H9 (cell line): Measurements from ENCODE around the gene APC. TPM values are rescaled to one million over a fixed set of nuclear protein-coding genes. Genes with fewer than 3 reads are reported as not detected.

Experiments used
- DNase-seq: peaks from one replicate; pipeline ENCODE4 v3.0.0-alpha.2; 2017
- H2AFZ ChIP-seq: one replicate; pipeline ENCODE4 v1.6.1; 2013; ENCODE audit warnings: mild to moderate bottlenecking, low read length, control low read depth, moderate library complexity
- H2AK5ac ChIP-seq: 2 replicates; pipeline ENCODE4 v1.6.1; 2013; ENCODE audit warnings: low read length, control low read depth, mixed read lengths; ENCODE audit not compliant: insufficient read length
- H2BK120ac ChIP-seq: one replicate; pipeline ENCODE4 v1.6.1; 2013; ENCODE audit warnings: low read depth, mild to moderate bottlenecking, low read length, control low read depth, inconsistent platforms; ENCODE audit not compliant: poor library complexity, severe bottlenecking
- H2BK12ac ChIP-seq: 2 replicates; pipeline ENCODE4 v1.6.1; 2013; ENCODE audit warnings: low read length, control low read depth, mixed read lengths, low read depth; ENCODE audit not compliant: insufficient read length
- H2BK15ac ChIP-seq: 2 replicates; pipeline ENCODE4 v1.6.1; 2013; ENCODE audit warnings: low read depth, low read length, control low read depth
- H2BK20ac ChIP-seq: one replicate; pipeline ENCODE4 v1.6.1; 2013; ENCODE audit warnings: low read depth, mild to moderate bottlenecking, low read length, control low read depth, inconsistent platforms; ENCODE audit not compliant: poor library complexity, severe bottlenecking
- H2BK5ac ChIP-seq: 2 replicates; pipeline ENCODE4 v1.6.1; 2013; ENCODE audit warnings: low read length, control low read depth, mixed read lengths; ENCODE audit not compliant: insufficient read length
- H3K14ac ChIP-seq: 2 replicates; pipeline ENCODE4 v1.6.1; 2013; ENCODE audit warnings: low read length, control low read depth; ENCODE audit not compliant: insufficient read depth
- H3K18ac ChIP-seq: 2 replicates; pipeline ENCODE4 v1.6.1; 2013; ENCODE audit warnings: low read depth, mild to moderate bottlenecking, mixed read lengths, low read length, control low read depth; ENCODE audit not compliant: insufficient read length
- H3K23ac ChIP-seq: 2 replicates; pipeline ENCODE4 v1.6.1; 2013; ENCODE audit warnings: low read length, control low read depth, mixed read lengths, low read depth; ENCODE audit not compliant: insufficient read length
- H3K23me2 ChIP-seq: 2 replicates; pipeline ENCODE4 v1.6.1; 2013; ENCODE audit warnings: low read depth, mild to moderate bottlenecking, mixed read lengths, low read length, control low read depth; ENCODE audit not compliant: insufficient read length, poor library complexity, severe bottlenecking
- H3K27ac ChIP-seq: 2 replicates; pipeline ENCODE4 v1.5.1; 2013; ENCODE audit warnings: low read length, control low read depth, mixed read lengths, low read depth; ENCODE audit not compliant: insufficient read length
- H3K27me3 ChIP-seq: 2 replicates; pipeline ENCODE4 v1.6.1; 2013; ENCODE audit warnings: low read length, control low read depth, inconsistent platforms; ENCODE audit not compliant: insufficient read depth
- H3K4ac ChIP-seq: 2 replicates; pipeline ENCODE4 v1.6.1; 2013; ENCODE audit warnings: low read depth, mild to moderate bottlenecking, control low read depth, inconsistent platforms, low read length, moderate library complexity
- H3K4me1 ChIP-seq: 2 replicates; pipeline ENCODE4 v1.6.1; 2013; ENCODE audit warnings: low read length, control low read depth, inconsistent platforms; ENCODE audit not compliant: insufficient read depth
- H3K4me2 ChIP-seq: 2 replicates; pipeline ENCODE4 v1.6.1; 2013; ENCODE audit warnings: low read length, control low read depth, mixed read lengths; ENCODE audit not compliant: insufficient read length, insufficient read depth
- H3K56ac ChIP-seq: 2 replicates; pipeline ENCODE4 v1.6.1; 2013; ENCODE audit warnings: low read depth, mild to moderate bottlenecking, mixed read lengths, low read length, control low read depth; ENCODE audit not compliant: insufficient read length
- H3K79me1 ChIP-seq: 2 replicates; pipeline ENCODE4 v1.6.1; 2013; ENCODE audit warnings: low read depth, mild to moderate bottlenecking, moderate library complexity, low read length, control low read depth, inconsistent platforms; ENCODE audit not compliant: insufficient read depth, poor library complexity, severe bottlenecking
- H3K79me2 ChIP-seq: 2 replicates; pipeline ENCODE4 v1.6.1; 2013; ENCODE audit warnings: low read length, control low read depth, inconsistent platforms; ENCODE audit not compliant: insufficient read depth
- H3K9ac ChIP-seq: 2 replicates; pipeline ENCODE4 v1.6.1; 2013; ENCODE audit warnings: low read length, control low read depth, mixed read lengths; ENCODE audit not compliant: insufficient read length; ENCODE audit errors: extremely low read depth
- H3K9me3 ChIP-seq: one replicate; pipeline ENCODE4 v1.6.1; 2013; ENCODE audit warnings: low read depth, low read length, inconsistent platforms; ENCODE audit not compliant: control insufficient read depth
- H3T11ph ChIP-seq: one replicate; pipeline ENCODE4 v1.6.1; 2013; ENCODE audit warnings: mild to moderate bottlenecking, low read length, control low read depth, inconsistent platforms
- H4K20me1 ChIP-seq: one replicate; pipeline ENCODE4 v1.6.1; 2013; ENCODE audit not compliant: control insufficient read depth, insufficient read length, insufficient read depth
- H4K5ac ChIP-seq: 2 replicates; pipeline ENCODE4 v1.6.1; 2013; ENCODE audit warnings: low read depth, mild to moderate bottlenecking, mixed read lengths, low read length, control low read depth; ENCODE audit not compliant: insufficient read length
- H4K8ac ChIP-seq: replicated peaks from 2 replicates; pipeline ENCODE4 v1.6.1; 2013; ENCODE audit warnings: low read length, control low read depth, mixed read lengths, low read depth; ENCODE audit not compliant: insufficient read length
- H4K91ac ChIP-seq: 2 replicates; pipeline ENCODE4 v1.6.1; 2013; ENCODE audit warnings: low read depth, mild to moderate bottlenecking, moderate library complexity, mixed read lengths, low read length, control low read depth; ENCODE audit not compliant: insufficient read length
- H3K27ac Mint-ChIP-seq, 3 experiments: 2 replicates in 2 of 3; 3 replicates in 1 of 3; pipeline ENCODE4 v1.8.0; 2020 to 2021; ENCODE audit warnings: mixed read lengths in 3 of 3, mild to moderate bottlenecking in 1 of 3, moderate library complexity in 1 of 3
- H3K27me3 Mint-ChIP-seq: 2 replicates; pipeline ENCODE4 v1.8.0; 2021; ENCODE audit warnings: low read depth, mild to moderate bottlenecking, moderate library complexity, mixed read lengths
- H3K36me3 Mint-ChIP-seq, 3 experiments: 2 replicates in 2 of 3; 3 replicates in 1 of 3; pipeline ENCODE4 v1.8.0; 2020 to 2021; ENCODE audit warnings: low read depth in 3 of 3, mixed read lengths in 3 of 3; ENCODE audit not compliant: insufficient read depth in 1 of 3
- H3K4me1 Mint-ChIP-seq, 2 experiments: 2 replicates each; pipeline ENCODE4 v1.8.0; 2020; ENCODE audit warnings: mixed read lengths in 2 of 2
- H3K4me3 Mint-ChIP-seq, 2 experiments: 2 replicates in 1 of 2; 3 replicates in 1 of 2; pipeline ENCODE4 v1.8.0; 2020 to 2021; ENCODE audit warnings: mild to moderate bottlenecking in 2 of 2, mixed read lengths in 2 of 2, moderate library complexity in 1 of 2
- H3K9me3 Mint-ChIP-seq, 2 experiments: 2 replicates in 1 of 2; 3 replicates in 1 of 2; pipeline ENCODE4 v1.8.0; 2020; ENCODE audit warnings: mild to moderate bottlenecking in 2 of 2, mixed read lengths in 2 of 2, moderate library complexity in 1 of 2
- CTCF ChIP-seq: fragments of 200-600 bp; sonication (generic); conservative IDR thresholded peaks from 3 replicates; pipeline ENCODE4 v1.8.0; 2021; ENCODE audit warnings: antibody characterized with exemption, mild to moderate bottlenecking
- WGBS: extraction: QIAGEN DNeasy Blood & Tissue Kit; methylation state at CpG from one replicate; pipeline ENCODE4 v1.1.7; 2013; ENCODE audit warnings: missing lambda C conversion rate, low lambda C conversion rate, mixed read lengths; ENCODE audit not compliant: insufficient read length; ENCODE audit errors: extremely low coverage; 5-methylcytosine and 5-hydroxymethylcytosine counted together
- total RNA-seq: library from RNA; stranded (reverse); gene quantifications from 2 replicates; pipeline ENCODE4 v1.2.1, GENCODE V29; 2021

The APC gene
- total RNA-seq, 1 experiment from 2014 or later, result 29.3 TPM

GRCh38 chr5:112763165-112763564 lies 25.5 kb downstream of the APC start:
- H3K9me3 ChIP-seq, result no peaks in the 10 kb centered on the region
- TF ChIP-seq CTCF, result no peak
- H3K9me3 Mint-ChIP-seq, result no peaks in the 10 kb centered on the region
- H4K8ac ChIP-seq, result no peak overlapping the region
- no peaks in the 10 kb centered on the region for H3K79me1 ChIP-seq
- no peak overlapping the region for H3K56ac ChIP-seq
- no peak overlapping the region for H2BK12ac ChIP-seq
- H3K9ac ChIP-seq, result no peak overlapping the region
- no CpG with 5 or more reads among the region's 1 CpG for WGBS
- H2BK20ac ChIP-seq, result no peak overlapping the region
- H3K4me1 ChIP-seq, result no peaks in the 10 kb centered on the region
- no peak overlapping the region for H4K91ac ChIP-seq
- H2AFZ ChIP-seq, result no peak overlapping the region
- H3K23me2 ChIP-seq, result no peaks in the 10 kb centered on the region
- H3K4me3 Mint-ChIP-seq, result no peak overlapping the region
- H3K23ac ChIP-seq, result no peak overlapping the region
- H3T11ph ChIP-seq, result no peak overlapping the region
- H3K14ac ChIP-seq, result no peak overlapping the region
- no peak overlapping the region for H3K4ac ChIP-seq
- H3K27ac ChIP-seq, result no peak overlapping the region
- no peaks in the 10 kb centered on the region for H3K27me3 Mint-ChIP-seq
- H3K4me2 ChIP-seq, result no peak overlapping the region
- H3K36me3 Mint-ChIP-seq, result peaks cover 3 to 25% (median 11%) of the 10 kb centered on the region in 3 experiments; a peak in 6 of 7 replicates
- no peaks in the 10 kb centered on the region for H3K79me2 ChIP-seq
- H2BK15ac ChIP-seq, result no peak overlapping the region
- H2AK5ac ChIP-seq, result no peak overlapping the region
- no peaks in the 10 kb centered on the region for H3K27me3 ChIP-seq
- no peak overlapping the region for H4K5ac ChIP-seq
- no peak overlapping the region for H2BK120ac ChIP-seq
- no peaks in the 10 kb centered on the region for H3K4me1 Mint-ChIP-seq
- no peak for DNase-seq
- H4K20me1 ChIP-seq, result no peaks in the 10 kb centered on the region
- H3K27ac Mint-ChIP-seq, result no peak overlapping the region
- H2BK5ac ChIP-seq, result no peak overlapping the region
- no peak overlapping the region for H3K18ac ChIP-seq
